Stimulated activated CD8-positive, alpha-beta memory T cell treated with anti-CD3 and anti-CD28 coated beads, Interleukin-12 subunit alpha, Interleukin-12 subunit beta, amount 100 ng/mL, for 1 hour (primary cell): ENCODE measurements around the gene TGM1.

Experiments
- DNase-seq: peaks from one replicate; pipeline ENCODE4 v3.0.0-alpha.2; 2020; ENCODE audit warnings: low read depth

Gene TGM1

DNA sequence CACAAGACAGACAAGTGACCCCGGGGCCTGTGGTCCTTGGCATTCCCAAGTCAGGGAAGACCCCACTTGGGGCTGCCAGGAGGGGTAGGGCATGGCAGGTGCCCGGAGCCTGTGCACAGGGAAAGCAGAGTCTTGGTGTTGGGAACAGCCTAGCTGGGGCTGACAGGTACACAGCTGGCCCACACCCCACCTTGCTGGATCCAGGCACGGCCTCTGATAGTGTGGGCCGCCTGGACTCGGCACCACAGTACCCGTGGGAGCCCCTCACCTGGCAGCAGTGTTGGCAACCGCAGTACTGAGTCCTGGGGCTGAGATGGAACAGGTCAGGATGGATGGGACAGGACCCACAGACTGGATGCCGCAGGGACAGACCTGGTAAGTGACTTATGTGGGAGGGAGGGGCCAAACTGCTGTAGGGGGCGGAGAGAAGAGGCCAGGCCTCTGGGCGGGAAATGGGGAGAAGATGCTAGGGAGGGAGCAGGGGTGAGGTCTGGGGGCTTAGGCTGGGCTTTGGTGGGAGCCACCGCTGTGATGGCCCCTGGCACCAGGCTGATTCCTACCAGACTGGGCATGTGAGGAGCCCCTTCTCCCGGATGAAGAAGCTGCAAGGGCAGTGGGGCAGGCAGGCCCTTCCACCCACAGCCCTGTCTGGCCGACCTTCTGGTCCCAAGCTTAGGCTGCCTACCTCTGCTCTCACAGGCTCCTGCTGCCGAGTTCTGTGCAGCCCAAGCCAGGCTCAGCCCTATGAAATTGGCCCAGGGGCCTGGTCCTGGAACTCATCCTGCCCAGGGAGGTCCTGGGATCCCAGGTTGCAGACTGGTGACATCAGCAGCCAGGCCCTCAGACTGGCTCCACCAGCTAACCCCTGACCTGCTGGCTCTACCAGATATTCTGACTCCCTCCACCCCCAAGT is at the start of gene TGM1:
Gene TGM1, minus strand, starts transcription at position 357 of the 913 bp plus-strand sequence. CDS start 825 bp downstream, outside the sequence.
- DNase-seq: no peak

DNA sequence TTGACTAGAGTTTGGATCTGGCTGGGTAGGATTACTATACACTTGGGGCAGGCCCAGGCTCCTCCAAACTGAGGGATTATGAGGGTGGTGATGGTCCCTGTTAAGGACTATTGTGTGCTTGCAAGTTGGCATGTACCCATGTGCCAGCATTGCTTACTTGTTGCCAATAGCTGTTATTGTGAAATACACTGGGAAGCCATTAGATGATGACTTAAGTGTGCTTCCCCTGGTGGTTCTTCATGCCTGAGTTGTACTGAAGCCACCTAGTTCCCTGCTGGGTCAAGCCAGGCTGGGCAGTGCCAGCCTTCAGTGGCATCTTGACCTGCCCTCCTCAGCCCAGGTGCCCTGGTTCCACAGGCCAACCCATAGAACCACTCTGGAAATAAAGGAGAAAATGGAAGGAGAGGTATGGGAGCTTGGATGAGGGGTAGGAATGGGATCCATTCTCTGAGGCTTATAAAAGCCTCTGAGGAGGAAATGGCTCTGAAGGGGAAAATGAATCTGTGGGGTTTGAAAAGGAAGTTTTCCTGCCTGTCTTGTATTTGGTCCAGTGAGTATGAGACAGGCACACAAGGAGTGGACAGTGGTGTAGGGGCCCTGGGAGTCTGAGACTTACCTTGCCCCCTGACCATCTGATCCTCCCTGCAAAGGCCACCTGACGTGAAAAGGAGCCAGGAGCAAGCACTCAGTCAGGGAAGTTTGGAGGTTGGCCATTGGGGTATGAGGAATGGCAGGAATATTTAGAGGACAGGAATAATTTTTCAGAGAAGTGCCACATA is 49.0 kb upstream of the TGM1 start:
- no peak for DNase-seq

DNA sequence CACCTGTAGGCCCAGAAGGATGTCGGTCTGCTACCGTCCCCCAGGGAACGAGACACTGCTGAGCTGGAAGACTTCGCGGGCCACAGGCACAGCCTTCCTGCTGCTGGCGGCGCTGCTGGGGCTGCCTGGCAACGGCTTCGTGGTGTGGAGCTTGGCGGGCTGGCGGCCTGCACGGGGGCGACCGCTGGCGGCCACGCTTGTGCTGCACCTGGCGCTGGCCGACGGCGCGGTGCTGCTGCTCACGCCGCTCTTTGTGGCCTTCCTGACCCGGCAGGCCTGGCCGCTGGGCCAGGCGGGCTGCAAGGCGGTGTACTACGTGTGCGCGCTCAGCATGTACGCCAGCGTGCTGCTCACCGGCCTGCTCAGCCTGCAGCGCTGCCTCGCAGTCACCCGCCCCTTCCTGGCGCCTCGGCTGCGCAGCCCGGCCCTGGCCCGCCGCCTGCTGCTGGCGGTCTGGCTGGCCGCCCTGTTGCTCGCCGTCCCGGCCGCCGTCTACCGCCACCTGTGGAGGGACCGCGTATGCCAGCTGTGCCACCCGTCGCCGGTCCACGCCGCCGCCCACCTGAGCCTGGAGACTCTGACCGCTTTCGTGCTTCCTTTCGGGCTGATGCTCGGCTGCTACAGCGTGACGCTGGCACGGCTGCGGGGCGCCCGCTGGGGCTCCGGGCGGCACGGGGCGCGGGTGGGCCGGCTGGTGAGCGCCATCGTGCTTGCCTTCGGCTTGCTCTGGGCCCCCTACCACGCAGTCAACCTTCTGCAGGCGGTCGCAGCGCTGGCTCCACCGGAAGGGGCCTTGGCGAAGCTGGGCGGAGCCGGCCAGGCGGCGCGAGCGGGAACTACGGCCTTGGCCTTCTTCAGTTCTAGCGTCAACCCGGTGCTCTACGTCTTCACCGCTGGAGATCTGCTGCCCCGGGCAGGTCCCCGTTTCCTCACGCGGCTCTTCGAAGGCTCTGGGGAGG is 47.9 kb upstream of the TGM1 start, which contains the start of gene LTB4R:
Gene LTB4R, plus strand, starts transcription at position 857 of the 959 bp plus-strand sequence. CDS start 4,150 bp downstream, outside the sequence.
- DNase-seq: peak; percentile 22

DNA sequence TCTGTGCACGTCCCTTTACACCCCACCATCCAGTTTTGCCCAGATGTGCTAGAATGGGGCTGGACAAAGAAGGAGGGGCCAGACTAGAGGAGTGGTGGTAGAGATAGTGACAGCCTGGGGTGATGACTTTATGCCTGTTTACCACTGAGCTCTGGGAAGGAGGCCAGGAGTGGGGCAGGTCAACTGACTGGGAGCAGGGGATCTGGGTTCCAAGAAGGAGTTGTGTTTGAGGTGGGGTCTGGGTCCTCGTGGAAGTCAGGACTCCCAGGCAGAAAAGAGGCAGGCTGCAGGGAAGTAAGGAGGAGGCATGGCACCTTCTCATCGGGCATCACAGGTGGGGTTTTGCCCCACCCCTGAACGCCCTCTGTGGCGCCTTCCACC is 47.3 kb upstream of the TGM1 start:
- DNase-seq: no peak

DNA sequence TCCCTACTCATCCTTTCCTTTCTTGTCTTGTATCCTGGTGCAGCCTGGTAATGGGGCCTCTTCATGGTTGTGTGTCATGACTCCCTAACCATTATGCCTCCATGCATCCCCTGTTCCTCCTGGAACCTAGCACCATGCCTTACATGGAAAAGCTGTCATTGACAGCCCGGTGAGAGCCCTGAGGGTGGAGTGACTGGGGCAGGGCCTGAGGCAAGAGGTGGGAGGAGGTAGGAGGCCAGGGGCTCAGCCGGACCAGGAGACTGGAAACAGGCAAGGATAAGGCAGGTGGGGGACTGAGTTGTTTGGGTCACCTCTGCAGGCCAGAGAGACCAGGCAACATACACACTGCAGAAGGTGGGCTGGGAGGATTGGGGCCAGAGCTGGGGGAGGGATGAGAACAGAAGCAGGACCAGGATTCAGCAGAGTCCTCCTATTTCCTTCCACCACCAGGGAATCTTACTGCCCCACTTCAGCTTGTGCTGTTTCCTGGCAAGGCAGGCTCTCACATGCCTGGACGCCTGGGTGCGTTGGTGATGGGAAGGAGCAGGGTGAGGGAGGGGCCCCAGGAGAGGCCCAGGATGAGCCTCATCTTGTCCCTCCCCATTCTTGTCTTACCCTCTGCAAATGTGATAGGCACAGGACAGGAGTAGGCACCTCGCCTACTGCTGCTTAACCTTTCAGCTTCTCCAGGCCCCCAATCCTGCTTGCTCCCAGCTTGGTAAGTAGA is 46.7 kb upstream of the TGM1 start, which contains the start of gene LTB4R2:
Gene LTB4R2, plus strand, starts transcription at position 603 of the 727 bp plus-strand sequence. CDS start 525 bp downstream, outside the sequence.
- DNase-seq: no peak

DNA sequence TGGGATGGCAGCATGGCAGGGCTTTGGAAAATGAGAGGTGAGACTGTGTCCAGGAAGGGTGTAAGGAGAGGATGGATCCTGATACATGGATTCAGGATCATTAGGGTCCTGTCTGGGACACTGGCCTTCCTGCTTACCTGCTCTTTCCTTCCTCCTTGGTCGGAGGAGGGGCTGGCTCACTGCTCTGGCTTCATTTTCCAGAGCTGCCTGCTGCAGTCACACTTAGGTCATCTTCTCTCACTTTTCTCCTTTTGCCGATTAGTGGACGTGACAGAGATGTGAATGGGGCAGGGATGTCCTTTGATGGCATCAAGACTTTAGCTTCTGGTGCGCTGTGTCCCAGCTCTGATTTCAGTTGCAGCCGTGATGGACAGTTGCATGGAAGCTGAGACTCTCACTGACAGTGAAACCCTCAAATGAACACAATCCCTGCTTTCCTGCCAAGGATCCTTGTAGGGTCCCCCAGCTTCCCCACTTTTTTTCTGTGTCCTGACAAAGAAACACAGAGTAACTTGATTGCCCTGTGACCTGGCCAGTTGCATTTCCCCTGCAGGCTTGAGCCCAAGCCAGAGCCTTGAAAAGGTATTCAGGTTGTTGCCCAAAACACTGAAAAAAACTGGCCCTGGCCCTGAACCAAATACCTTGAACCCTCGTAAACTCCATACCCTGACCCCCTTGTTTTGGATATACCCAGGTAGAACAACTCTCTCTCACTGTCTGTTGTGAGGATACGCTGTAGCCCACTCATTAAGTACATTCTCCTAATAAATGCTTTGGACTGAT is 45.6 kb upstream of the TGM1 start:
- no peak for DNase-seq

DNA sequence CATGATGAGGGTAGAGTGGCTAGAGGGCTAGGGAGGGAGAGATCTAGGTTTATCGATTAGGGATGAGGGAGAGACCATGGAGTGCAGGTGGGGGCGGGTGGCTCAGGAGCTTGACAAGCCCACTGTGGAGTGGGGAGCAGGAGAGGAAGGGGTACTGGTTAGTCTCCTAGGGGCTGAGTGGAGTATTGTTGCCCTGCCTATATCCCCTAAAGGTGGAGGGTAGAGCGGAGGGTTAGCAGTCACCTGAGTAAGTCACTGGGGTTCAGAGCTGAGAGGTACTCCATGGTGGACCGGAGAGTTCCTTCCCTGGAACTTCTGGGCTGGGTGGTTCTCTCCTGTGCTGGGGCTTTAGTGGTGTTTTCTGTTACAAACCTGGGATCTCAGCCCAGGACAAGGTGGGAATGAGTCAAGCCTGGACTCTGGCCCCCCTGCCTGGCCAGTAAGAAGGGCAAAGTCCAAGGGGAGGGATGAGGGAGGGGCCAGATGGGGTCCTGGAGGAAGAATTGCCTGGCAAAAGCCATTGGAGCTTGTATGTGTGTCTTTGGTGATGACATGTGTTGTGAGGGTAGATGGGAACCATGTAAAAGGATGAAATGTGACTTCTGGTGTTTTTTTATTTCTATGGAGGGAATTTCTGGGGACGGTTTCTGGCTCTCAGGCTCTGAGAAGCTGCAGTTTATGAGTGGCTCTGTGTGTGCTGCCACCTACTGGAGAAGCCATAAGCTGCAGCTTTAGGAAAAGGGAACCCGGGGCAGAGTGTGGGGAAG is 44.8 kb upstream of the TGM1 start, which contains the start of gene CIDEB:
Gene CIDEB, minus strand, starts transcription at position 403 of the 767 bp plus-strand sequence. Its CDS starts 119 bp downstream, at position 284.
- DNase-seq: peak; percentile 41

DNA sequence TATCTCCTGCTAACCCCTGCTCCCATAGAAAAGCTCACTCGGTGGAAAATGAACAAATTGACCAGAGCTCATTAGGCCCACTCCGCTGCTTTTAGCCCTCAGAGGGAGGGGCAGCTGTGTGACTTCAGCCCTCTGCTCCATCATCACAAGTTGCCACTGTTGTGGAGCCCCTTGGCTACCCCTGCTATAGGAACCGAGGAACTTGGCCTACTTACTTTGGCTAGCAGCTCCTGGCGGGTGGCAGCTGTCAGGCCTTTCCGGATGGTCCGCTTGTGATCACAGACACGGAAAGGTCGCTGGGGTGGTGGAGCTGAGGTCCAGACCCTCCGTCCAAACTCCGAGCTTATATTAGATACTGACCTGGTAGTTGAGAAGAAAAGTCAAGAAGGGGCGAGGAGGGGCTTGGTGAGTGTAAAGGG is 44.2 kb upstream of the TGM1 start:
- no peak for DNase-seq

DNA sequence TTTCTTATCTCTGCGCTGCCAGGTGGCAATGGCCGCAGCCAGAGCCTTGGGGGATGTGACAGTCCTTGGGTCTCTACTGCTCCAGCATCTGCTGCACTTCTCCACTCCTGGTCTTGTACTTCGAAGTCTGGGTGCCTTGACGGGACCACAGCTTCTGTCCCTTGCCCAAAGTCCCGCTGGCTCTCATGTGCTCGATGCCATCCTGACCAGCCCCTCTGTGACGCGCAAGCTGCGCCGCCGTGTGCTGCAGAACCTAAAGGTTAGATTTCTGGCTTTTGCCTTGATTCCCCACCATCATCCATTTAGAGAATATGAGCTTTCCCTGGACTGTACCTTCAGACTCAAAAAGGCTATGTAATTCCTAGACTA is 41.0 kb upstream of the TGM1 start:
- no peak for DNase-seq

DNA sequence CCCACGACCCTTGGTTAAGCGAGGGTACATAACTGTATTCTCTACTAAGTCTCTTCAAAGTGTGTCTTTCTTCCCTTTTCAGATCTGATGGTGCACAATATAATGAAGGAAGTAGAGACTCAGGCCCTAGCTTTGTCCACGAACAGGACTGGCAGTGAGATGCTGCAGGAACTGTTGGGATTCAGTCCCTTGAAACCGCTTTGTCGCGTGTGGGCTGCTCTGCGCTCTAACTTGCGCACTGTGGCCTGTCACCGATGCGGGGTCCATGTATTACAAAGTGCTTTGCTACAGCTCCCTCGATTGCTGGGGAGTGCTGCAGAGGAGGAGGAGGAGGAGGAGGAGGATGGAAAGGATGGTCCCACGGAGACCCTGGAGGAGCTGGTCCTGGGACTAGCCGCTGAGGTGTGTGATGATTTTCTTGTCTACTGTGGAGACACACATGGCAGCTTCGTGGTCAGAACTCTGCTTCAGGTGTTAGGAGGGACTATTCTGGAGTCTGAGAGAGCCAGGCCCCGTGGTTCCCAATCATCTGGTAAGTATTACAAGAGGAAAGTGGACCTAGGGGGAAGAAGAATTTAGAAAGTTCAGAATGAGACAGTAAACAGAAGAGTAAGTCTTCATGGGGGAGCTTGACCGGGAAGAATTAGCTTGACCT is 37.5 kb upstream of the TGM1 start:
- DNase-seq: no peak

DNA sequence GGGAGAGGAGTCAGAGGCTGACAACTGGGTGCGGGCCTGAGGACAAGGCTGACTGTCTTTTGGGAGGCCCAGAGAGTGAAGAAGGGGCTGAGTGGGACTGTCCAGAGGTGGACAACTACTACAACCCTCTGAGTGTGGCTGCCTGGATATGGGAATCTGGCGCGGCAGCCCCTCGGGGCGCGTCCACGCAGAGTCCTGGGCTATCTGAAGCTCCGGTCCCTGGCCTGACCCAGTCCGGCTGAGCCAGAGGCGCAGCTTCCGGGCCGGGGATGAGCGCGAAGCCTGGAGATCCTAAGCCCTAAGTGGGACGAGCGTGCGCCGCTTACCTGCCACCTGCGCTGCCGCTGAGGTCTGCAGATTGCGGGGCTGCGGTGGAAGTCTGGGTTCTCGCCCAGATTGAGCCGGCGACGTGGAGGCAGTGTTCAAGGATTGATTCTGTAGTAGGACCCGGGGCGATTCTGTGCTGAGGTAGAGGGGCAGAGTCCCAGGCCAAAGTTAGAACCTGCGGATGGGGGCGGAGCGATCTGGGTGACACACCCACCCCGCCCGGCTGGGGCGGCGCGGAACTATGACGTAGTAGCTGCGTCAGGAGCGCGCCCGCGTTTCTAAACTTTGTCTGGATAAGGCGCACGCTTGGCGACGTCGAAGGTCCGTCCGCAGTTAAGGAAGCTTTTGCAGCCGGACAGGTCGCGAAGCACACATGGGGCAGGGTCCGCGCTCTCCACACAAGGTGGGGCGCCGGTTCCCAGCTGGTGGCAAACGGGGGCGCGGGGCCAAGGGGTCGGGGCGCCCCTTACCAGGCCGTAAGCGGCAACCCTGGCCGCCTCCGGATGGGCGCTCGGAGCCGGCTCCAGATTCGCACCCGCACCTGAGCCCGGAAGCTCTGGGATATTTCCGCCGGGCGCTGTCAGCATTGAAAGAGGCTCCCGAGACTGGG is 36.5 kb upstream of the TGM1 start, which contains the start of the genes DHRS1 and NOP9:
Gene DHRS1, minus strand, starts transcription at position 526 of the 937 bp plus-strand sequence. CDS start 674 bp downstream, outside the sequence.
Gene NOP9, plus strand, starts transcription at position 596 of the 937 bp plus-strand sequence. Its CDS starts 105 bp downstream, at position 701.
- DNase-seq: peak; percentile 89

DNA sequence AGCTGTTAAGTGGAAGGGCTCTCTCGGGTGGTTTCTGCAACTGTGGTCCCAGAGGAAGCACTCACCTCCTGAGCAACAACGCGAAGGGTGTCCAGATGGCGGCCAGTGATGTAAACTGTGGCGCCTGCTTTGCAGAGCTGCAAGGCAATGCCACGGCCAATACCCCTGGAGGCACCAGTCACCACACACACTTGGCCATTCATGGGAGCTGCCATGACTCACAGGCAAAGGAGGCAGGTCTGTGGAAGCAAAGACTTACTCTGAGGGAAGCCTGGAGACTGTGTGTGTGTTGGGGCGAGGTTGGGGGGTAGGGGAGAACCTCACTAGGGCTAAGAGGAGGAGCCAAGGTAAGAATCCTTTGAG is 35.9 kb upstream of the TGM1 start:
- no peak for DNase-seq

DNA sequence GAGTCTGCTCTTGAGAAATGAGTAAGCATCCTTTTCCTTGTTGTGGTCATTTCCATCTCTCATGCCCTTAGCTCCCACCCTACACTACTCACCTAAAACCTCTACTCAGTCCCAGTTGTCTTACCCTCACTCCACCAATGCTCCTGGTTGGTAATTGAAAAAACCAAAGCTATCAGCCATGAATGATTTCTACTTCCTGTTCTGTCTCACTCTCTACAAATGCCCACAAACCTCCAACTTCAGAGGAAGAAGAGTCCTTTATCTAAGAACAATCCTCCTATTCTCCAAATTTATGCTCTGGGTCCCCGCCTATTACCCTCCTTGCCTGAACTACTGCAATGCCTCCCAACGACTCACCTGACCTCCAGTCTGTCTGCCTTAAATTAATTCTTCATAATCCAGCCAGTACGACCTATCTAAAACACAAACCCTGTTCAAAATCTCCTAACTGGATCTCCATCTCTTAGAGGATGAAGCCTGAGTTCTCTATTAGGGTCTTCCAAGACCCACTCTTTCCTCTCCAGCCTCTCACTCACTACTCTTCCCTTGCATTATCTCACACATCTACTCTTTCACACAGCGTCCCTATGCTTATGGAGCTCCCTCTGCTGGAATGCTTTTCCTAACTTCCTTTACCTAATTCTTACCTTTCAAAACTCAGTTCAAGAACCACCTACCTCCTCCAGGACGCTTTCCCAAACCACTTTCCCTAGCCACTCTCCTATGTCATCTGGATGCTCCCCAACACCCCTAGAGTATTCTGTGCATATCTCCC is 34.4 kb upstream of the TGM1 start:
- DNase-seq: no peak

DNA sequence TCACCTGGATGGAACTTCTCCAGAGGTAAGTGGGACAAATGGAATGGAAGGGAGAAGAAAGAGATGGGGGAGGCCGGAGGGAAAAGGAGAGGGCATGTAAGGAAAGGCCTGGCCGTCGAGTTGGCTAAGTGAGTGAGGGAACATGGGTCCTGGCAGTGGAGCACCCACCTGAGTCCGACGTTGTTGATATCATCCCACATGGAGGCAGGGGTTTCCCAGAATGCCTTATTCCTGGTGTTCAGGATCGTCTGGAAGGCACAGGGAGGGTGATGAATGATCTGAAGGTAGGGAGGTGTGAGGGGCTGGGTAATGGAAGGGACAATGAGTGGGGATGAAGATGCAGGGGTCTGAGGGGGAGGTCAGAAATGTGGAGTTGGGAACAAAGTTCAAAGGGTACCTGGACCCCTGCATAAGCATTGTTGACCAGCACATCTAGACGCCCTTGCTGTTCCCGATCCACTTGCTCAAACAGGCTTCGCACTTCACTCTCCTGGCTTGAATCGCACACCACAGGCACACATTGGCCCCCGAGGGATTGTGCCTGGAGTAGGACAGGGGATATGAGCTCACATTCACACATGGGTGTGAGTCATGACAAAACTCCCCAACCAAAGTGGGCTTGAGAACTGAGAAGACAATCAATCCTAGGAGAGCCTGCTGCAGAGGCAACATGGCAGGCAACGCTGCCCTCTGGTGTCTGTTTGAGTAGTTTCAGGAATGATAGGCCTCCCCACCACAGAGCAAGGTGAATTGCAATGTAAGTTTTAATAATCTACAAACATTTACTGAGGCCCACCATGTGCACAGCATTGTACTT is 33.6 kb upstream of the TGM1 start:
- DNase-seq: peak; percentile 53

DNA sequence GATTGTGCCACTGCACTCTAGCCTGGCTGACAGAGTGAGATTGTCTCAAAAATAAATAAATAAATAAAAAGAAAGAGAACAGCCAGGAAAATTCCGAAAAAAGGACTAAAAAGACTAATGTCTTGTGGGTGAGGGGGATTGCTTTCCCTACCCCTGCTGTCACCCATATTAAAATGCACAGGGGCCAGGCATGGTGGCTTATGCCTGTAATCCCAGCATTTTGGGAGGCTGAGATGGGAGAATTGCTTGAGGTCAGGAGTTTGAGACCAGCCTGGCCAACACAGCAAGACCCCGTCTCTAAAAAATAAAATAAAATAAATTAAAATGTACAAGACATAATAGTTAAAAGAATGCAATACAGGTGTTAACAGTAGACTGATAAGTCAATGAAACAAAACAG is 30.5 kb upstream of the TGM1 start:
- DNase-seq: no peak
